ENCODE data around the gene RAD51B. TPM values are rescaled to one million over a fixed set of nuclear protein-coding genes. Genes with fewer than 3 reads are reported as not detected.

Gene RAD51B
- total and polyA plus RNA-seq, 2 of the 13 experiments (the other 11 are each of a cell fraction or from before 2014, with no cell fraction given) = 7.0 to 9.5 TPM

- DNase-seq (ENCODE audit: low spot score) (no peak), FAIRE-seq (no peak), ATAC-seq (no peak)
- H4K20me1 ChIP-seq (ENCODE audit: insufficient read depth, low read length) = no peaks in the 10 kb centered on the region
- 88% methylated on average over 1 of the region's 1 CpG for WGBS (ENCODE audit: low lambda C conversion rate)
- intact Hi-C loops (cut with micrococcal nuclease; ENCODE audit: unreplicated experiment) = no loop called here
- H3K27me3 ChIP-seq (ENCODE audit: control insufficient read depth in 1 of 2, insufficient read depth in 2 of 2, low read length in 2 of 2) = no peaks in the 10 kb centered on the region
- peaks cover 3 to 6% of the 10 kb centered on the region in 2 experiments; a peak in 3 of 5 replicates for H3K36me3 ChIP-seq (replicated peaks in 1 of 2; ENCODE audit: control insufficient read depth in 1 of 2, insufficient read depth in 2 of 2, low read length in 2 of 2)
- H3K9me3 ChIP-seq (ENCODE audit: low read length) = no peaks in the 10 kb centered on the region
- no peak for TF ChIP-seq ZNF431 (CRISPR knock-in tag; IDR thresholded peaks at IDR 0.05; ENCODE audit: borderline replicate concordance, low read depth)
- no peak for TF ChIP-seq RFX1 (IDR thresholded peaks at IDR 0.05)
- TF ChIP-seq TOPORS (CRISPR knock-in tag; IDR thresholded peaks at IDR 0.05) = no peak
- TF ChIP-seq, protein P1, sequence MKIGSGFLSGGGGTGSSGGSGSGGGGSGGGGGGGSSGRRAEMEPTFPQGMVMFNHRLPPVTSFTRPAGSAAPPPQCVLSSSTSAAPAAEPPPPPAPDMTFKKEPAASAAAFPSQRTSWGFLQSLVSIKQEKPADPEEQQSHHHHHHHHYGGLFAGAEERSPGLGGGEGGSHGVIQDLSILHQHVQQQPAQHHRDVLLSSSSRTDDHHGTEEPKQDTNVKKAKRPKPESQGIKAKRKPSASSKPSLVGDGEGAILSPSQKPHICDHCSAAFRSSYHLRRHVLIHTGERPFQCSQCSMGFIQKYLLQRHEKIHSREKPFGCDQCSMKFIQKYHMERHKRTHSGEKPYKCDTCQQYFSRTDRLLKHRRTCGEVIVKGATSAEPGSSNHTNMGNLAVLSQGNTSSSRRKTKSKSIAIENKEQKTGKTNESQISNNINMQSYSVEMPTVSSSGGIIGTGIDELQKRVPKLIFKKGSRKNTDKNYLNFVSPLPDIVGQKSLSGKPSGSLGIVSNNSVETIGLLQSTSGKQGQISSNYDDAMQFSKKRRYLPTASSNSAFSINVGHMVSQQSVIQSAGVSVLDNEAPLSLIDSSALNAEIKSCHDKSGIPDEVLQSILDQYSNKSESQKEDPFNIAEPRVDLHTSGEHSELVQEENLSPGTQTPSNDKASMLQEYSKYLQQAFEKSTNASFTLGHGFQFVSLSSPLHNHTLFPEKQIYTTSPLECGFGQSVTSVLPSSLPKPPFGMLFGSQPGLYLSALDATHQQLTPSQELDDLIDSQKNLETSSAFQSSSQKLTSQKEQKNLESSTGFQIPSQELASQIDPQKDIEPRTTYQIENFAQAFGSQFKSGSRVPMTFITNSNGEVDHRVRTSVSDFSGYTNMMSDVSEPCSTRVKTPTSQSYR (CRISPR knock-in tag; IDR thresholded peaks at IDR 0.05; ENCODE audit: borderline replicate concordance) = no peak
- TF ChIP-seq RAD51 (IDR thresholded peaks at IDR 0.05; ENCODE audit: borderline replicate concordance) = no peak
- no TSS peak for BruUV-seq (replicated peaks)
- H3K4me1 ChIP-seq (ENCODE audit: insufficient read depth, low read length) = peaks cover 9% of the 10 kb centered on the region; the same call in 1 of the 2 replicates
- ChIA-PET POLR2A (no interaction called here), CTCF (ENCODE audit: low intra/inter-chr PET ratio, low total read pairs) (no interaction called here)
- H3K4me2 ChIP-seq (ENCODE audit: low read depth, low read length) = no peak overlapping the region
- no peak overlapping the region for H3K9ac ChIP-seq (ENCODE audit: insufficient read depth, low read depth, low read length)
- H3K79me2 ChIP-seq (ENCODE audit: insufficient read depth, low read length) = no peaks in the 10 kb centered on the region
- no peak overlapping the region for H3K27ac ChIP-seq (ENCODE audit: extremely low read length, insufficient read depth, low read length)
- H3K4me3 ChIP-seq (replicated peaks in 1 of 3; ENCODE audit: insufficient read depth in 1 of 3, low read depth in 2 of 3, low read length in 3 of 3) = no peak overlapping the region
- H2AFZ ChIP-seq (ENCODE audit: low read length) = no peak overlapping the region
- in situ Hi-C loops (cut with HindIII; ENCODE audit: extremely low pct_ligation_motif_present, low pct_unique_long_range_greater_than_20kb) = no loop called here
Measured at GRCh38 chr14:67833403-67833802, 13.8 kb downstream of the RAD51B start.

DNA sequence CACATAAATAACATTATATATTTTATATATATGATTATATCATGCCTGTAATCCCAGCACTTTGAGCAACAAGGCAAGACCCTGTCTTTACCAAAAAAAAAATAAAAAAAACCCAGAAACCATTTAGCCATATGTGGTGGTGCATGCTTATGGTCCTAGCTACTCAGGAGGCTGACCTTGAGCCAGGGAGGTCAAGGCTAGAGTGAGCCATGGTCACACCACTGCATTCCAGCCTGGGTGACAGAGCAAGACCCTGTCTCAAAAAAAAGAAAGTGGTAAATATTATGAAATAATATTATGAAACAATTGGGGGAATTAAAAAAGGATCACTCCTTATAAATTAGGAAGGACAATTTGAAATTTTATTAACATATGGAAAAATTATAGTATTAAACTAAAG lies 16.0 kb downstream of the RAD51B start:
- BruUV-seq (replicated peaks) = no TSS peak
- ChIA-PET POLR2A (no interaction called here), CTCF (ENCODE audit: low intra/inter-chr PET ratio, low total read pairs) (no interaction called here)
- FAIRE-seq (no peak), ATAC-seq (no peak), DNase-seq (ENCODE audit: low spot score) (peak; percentile 27)
- intact Hi-C loops (cut with micrococcal nuclease; ENCODE audit: unreplicated experiment) = no loop called here
- Histone ChIP-seq H3K4me2 (ENCODE audit: low read depth, low read length) (no peak overlapping the region), H3K9ac (ENCODE audit: insufficient read depth, low read depth, low read length) (no peak overlapping the region), H3K9me3 (ENCODE audit: low read length) (no peaks in the 10 kb centered on the region), H3K27ac (ENCODE audit: extremely low read length, insufficient read depth, low read length) (no peak overlapping the region), H3K27me3 (ENCODE audit: control insufficient read depth in 1 of 2, insufficient read depth in 2 of 2, low read length in 2 of 2) (no peaks in the 10 kb centered on the region), H3K4me1 (ENCODE audit: insufficient read depth, low read length) (peaks cover 9% of the 10 kb centered on the region; the same call in 1 of the 2 replicates), H3K4me3 (replicated peaks in 1 of 3; ENCODE audit: insufficient read depth in 1 of 3, low read depth in 2 of 3, low read length in 3 of 3) (no peak overlapping the region), H3K79me2 (ENCODE audit: insufficient read depth, low read length) (no peaks in the 10 kb centered on the region), H4K20me1 (ENCODE audit: insufficient read depth, low read length) (no peaks in the 10 kb centered on the region), H3K36me3 (replicated peaks in 1 of 2; ENCODE audit: control insufficient read depth in 1 of 2, insufficient read depth in 2 of 2, low read length in 2 of 2) (peaks cover 3 to 6% of the 10 kb centered on the region in 2 experiments; a peak in 3 of 5 replicates), H2AFZ (ENCODE audit: low read length) (no peak overlapping the region)
- in situ Hi-C loops (cut with HindIII; ENCODE audit: extremely low pct_ligation_motif_present, low pct_unique_long_range_greater_than_20kb) = no loop called here
- no peak for TF ChIP-seq ZNF124 (CRISPR knock-in tag; IDR thresholded peaks at IDR 0.05)
- TF ChIP-seq PBX2 (CRISPR knock-in tag; IDR thresholded peaks at IDR 0.05) = no peak
- TF ChIP-seq ZNF446 (CRISPR knock-in tag; IDR thresholded peaks at IDR 0.05) = no peak
- no peak for TF ChIP-seq CCAR2 (optimal IDR thresholded peaks at IDR 0.05; ENCODE audit: low read depth, low read length)
- TF ChIP-seq ZC3H13 (CRISPR knock-in tag; IDR thresholded peaks at IDR 0.05) = no peak
- TF ChIP-seq CBX2 (IDR thresholded peaks at IDR 0.05; ENCODE audit: low read depth, low read length) = no peak
- no peak for TF ChIP-seq CBX2 (CRISPR knock-in tag; IDR thresholded peaks at IDR 0.05; ENCODE audit: low read depth)
- TF ChIP-seq ZNF138 (CRISPR knock-in tag; IDR thresholded peaks at IDR 0.05; ENCODE audit: low read depth) = no peak
- no peak for TF ChIP-seq MXD4 (CRISPR knock-in tag; IDR thresholded peaks at IDR 0.05)
- TF ChIP-seq TBX3 (IDR thresholded peaks at IDR 0.05; ENCODE audit: borderline replicate concordance) = no peak
- no peak for TF ChIP-seq ZZZ3 (CRISPR knock-in tag; IDR thresholded peaks at IDR 0.05; ENCODE audit: borderline replicate concordance)
- 0 out of 2 replicates have a peak, but pooled peaks have one; percentile 22 for TF ChIP-seq SALL1 (CRISPR knock-in tag; IDR thresholded peaks at IDR 0.05)
- TF ChIP-seq ZFP90 (CRISPR knock-in tag; IDR thresholded peaks at IDR 0.05; ENCODE audit: borderline replicate concordance) = no peak

Measured in HepG2 (cell line).